GM19438 (cell line): Measurements from ENCODE around the gene MECR.

Source experiments
- ATAC-seq: cut with Tn5 transposase; IDR thresholded peaks from one replicate; pipeline ENCODE4 v1.9.1; 2021; ENCODE audit warnings: low read depth; ENCODE audit not compliant: unreplicated experiment

The MECR gene

DNA sequence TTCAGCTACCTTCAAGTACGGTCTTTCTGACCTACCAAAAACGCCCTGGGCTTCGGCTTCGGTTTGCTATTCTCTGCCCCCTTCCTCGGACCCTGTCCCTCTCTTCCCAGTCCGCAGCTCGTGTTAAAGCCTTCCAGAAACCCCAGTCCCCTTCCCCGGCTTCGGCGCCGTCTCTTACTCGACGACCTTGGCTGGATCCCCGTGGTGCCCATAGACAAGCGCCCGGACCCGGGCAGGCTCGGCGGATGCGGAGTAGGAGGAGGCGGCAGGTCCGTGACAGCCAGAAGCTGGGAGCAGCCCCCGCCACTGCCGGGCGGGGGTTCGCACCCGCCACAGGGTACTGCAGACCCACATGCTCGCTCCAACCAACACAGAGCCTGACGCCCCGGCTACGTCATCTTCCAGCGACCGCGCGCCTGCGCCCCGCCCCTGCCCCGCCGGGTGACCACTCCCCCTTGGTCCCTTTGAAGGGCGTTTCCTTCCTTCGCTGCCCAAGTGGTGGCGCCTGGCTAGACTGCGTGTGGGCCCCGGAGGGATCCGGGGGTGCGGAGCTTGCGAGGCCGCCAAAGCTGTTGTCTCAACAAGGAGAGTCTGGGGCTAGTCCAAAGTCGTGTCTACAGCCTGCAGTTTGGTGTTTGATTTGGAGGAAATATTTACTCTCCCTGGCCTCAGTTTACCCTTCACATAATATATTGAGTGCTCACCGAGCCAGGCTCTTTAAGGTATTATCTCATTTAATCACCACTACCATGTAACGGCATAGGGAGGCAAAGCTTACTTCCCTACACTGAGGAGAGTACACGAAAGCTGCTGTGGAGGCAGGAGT lies at the start of gene MECR:
Gene MECR, minus strand, starts transcription at position 382 of the 826 bp plus-strand sequence. Its CDS starts 28 bp downstream, at position 354.
- ATAC-seq = peak; percentile 79

DNA sequence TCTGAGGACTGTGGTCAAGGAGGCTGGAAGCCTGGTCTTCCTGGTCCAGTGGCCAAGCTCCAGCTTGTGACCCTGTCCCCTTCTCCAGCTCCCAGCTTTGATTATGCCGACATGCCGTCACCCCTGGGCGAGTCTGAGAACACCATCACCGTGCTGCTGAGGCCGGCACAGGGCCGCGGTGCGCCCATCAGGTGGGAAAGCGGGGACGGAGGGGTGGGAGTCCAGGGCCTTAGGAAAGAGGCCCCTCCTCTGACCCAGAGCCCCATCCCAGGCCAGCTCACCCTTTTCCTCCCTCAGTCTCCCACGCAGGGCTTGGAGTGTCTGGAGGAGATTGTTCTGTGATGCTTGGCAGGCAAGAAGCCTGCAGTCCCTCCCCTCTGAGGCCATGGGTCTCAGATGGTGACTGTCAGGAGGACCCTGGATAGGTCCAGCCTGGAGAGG lies 49.2 kb upstream of the MECR start:
- ATAC-seq = no peak

DNA sequence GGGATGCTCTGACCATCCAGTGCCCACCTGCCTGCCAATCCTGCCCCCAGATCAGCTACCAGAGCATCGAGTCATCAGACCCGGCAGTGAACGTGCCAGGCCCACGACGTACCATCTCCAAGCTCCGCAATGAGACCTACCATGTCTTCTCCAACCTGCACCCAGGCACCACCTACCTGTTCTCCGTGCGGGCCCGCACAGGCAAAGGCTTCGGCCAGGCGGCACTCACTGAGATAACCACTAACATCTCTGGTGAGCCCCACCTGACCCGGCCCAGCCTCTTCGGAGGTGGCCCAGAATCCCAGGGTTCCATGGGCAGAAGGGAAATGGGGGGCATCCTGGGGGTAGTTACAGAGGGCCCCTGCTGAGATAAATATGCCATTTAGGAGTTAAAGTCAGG lies 48.7 kb upstream of the MECR start:
- ATAC-seq = no peak

DNA sequence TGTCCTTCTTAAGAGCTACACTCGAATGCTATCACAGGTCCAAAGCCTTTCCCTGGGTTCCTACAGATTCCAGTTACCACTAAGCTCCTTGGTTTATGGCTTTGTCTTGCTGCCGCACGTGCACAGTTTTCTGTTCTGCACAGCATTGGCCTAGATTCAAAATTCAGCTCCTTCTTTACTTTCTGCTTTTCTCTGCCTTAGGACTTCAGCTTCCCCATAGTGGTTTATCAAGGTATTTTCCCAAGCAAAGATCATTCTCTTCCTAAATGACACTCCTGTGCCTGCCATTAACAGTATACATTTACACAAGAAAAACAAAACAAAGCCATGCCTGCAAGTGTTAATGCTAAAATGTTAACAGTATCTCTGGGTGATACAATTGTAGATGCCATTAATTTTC lies 47.4 kb upstream of the MECR start:
- ATAC-seq = no peak

DNA sequence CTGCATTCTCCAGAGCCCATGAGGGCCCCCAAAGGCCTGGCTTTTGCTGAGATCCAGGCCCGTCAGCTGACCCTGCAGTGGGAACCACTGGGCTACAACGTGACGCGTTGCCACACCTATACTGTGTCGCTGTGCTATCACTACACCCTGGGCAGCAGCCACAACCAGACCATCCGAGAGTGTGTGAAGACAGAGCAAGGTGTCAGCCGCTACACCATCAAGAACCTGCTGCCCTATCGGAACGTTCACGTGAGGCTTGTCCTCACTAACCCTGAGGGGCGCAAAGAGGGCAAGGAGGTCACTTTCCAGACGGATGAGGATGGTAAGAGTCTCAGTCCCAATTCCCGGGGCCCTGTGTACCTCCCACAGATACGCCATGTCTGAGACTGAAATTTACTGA lies 44.7 kb upstream of the MECR start:
- ATAC-seq = no peak

DNA sequence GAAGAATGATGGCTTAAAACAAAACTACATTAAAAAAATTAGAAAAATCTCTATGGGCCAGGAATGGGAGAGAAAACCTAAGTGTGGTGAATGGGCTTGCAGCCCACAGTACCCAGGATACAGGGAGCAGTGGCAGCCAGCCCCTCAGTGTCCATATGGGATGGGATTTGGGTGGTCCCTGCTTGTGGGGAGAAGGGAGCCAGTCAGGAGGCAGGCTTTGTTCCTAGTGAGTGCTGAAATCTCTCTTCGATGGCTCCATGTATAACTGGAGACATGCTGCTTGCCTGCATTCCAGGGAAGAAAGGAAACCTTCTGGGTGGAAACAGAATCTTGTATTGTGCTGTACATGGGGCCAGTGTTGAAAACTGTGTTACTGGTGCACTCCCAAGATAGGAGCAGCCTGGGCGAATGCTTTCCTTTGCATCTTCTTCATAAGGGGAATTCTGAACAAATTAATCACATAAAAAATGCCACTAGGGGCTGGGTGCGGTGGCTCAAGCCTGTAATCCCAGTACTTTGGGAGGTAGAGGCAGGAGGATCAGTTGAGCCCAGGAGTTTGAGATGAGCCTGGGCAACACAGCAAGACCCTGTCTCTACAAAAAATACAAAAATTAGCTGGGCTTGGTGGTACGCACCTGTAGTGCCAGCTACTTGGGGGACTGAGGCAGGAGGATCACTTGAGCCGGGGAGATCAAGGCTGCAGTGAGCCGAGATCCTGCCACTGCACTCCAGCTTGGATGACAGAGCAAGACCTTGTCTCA lies 41.6 kb upstream of the MECR start:
- no peak for ATAC-seq

DNA sequence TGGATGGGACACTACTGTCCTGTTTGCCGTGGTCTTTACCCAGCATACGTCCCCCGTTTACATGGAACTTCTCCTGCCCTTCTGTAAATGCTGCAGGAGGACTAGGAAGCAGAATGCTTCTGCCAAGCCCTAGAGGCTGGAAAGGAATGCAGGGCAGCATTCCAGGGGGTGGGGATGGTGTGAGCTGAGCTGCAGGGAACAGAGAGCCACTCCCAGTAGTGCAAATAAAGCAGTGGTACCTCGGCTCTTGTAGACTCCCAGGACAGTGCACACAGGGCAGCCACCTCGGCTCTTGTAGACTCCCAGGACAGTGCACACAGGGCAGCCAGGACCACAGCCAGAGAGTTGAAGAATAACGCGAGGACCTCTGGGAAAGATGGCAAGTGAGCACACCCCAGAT lies 41.0 kb upstream of the MECR start:
- ATAC-seq = no peak

DNA sequence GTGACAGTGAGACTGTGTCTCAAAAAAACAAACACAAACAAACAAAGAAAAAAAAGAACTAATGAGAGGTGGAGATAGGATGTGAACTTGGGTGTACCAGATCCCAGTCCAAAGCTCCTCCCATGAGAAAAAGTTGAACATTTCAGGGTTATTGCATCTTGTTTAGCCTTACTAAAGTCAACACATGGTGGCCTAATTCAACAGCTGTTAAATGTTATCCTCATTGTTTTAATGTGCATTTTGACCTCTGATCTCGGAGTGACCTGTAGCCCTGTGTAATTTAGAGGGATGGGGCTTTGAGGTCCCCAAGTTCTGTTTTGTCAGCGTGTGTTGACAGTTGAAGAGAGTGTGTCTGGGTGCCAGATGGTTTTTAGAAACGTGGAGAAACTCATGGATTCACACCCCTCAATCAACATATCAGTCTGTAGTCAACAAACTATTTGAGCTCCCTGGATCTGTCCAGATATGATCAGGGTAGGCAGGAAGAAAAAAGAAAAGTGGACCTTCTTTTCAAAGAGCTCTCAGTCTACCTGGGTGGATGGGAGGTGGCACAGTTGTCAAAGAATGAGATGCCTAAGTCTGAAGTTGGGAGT lies 40.3 kb upstream of the MECR start:
- no peak for ATAC-seq

GRCh38 chr1:29269382-29269781 lies 38.6 kb upstream of the MECR start:
- no peak for ATAC-seq

DNA sequence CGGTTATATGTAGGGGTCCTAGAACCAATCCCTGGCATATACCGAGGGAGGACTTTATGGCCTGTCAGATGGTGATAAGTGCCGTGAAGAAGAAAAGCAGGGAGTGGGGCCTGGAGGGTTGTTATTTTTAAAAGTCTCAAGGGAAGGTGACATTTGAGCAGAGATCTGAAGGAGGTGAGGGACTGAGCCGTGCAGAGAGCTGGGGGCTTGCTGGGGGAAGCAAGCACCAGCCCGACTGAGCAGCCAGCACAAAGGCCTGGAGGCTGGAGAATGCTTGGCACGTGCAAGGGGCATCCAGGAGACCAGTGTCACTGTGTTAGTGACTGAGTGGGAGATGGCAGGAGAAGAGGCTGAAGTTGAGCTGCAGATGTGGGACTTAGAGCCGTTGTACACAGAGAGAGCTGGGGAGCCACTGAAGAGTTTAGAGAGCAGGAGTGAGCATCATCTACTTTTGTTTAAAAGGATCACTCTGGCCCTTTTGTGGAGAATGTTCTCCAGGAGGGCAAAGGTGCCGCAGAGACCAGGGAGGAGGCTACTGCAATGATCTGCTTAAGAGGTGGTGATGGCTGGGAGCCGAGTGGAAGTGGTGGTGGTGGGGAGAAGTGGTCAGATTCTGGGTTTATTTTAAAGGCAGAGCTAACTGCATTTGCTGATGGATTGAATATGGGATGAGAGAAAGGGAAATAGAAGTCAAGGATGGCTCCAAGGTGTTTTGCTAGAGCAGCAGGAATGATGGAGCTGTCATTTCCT lies 36.8 kb upstream of the MECR start:
- ATAC-seq = no peak

GRCh38 chr1:29266912-29267311 lies 36.2 kb upstream of the MECR start:
- no peak for ATAC-seq

DNA sequence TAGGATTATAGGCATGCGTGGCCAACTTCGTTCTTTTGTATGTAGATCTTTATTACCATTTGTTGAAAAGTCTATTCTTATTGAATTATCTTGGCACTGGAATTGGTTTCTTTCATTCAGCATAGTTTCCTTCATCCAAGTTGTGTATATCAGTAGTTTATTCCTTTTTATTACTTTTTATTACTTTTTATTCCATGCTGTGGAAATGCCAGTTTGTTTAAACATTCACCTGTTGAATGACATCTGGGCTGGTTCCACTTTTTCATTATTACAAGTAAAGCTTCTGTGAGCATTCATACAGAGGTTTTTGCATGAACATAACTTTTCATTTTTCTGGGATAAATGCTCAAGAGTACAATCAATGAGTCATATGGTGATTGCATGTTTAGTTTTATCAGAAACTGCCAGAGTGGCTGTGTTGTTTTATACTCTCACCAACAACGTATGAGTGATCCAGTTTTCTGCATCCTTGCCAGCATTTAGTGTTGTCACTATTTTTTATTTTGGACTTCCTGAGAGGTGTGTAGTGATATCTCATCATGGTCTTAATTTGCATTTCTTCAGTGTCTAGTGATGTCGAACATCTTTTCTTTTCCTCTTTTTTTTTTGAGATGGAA lies 34.1 kb upstream of the MECR start:
- ATAC-seq = no peak

GRCh38 chr1:29260531-29260930 lies 29.8 kb upstream of the MECR start:
- ATAC-seq = no peak

GRCh38 chr1:29259802-29260441 lies 29.2 kb upstream of the MECR start:
- ATAC-seq = no peak

DNA sequence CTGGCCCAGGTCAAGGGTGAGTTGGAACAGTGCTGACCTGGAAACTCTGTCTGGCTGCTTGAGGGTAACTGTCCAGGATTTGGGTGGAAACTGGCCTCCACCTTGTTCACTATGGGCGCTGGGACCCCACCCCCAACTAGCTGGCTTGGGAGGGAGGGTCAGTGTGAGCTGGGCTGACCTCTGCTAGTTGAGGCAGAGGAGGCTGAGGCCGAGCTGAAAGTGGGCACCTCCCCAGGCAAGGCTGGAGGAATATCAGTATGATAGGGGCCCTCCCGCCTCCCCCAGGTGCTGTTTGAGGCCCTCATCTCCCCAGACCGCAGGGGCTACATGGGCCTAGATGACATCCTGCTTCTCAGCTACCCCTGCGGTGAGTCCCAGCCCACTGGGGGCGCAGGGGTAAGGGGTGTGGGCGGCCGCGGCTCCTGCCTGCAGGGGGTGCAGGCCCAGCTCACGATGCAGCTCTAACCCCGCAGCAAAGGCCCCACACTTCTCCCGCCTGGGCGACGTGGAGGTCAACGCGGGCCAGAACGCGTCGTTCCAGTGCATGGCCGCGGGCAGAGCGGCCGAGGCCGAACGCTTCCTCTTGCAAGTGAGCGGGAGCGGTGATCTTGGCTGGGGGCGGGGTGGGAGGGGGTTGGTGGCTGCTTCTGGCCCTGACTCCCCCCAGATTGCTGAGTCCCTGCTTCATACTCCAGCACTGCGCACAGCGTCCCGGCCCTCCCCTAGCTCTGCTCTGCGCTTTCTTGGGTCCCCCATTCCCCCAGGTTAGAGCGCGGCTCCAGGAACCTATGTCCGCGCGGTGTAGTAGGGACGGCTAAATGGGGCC lies 28.5 kb upstream of the MECR start:
- no peak for ATAC-seq

- no peak for ATAC-seq
Measured at GRCh38 chr1:29258189-29258975, 27.6 kb upstream of the MECR start.

DNA sequence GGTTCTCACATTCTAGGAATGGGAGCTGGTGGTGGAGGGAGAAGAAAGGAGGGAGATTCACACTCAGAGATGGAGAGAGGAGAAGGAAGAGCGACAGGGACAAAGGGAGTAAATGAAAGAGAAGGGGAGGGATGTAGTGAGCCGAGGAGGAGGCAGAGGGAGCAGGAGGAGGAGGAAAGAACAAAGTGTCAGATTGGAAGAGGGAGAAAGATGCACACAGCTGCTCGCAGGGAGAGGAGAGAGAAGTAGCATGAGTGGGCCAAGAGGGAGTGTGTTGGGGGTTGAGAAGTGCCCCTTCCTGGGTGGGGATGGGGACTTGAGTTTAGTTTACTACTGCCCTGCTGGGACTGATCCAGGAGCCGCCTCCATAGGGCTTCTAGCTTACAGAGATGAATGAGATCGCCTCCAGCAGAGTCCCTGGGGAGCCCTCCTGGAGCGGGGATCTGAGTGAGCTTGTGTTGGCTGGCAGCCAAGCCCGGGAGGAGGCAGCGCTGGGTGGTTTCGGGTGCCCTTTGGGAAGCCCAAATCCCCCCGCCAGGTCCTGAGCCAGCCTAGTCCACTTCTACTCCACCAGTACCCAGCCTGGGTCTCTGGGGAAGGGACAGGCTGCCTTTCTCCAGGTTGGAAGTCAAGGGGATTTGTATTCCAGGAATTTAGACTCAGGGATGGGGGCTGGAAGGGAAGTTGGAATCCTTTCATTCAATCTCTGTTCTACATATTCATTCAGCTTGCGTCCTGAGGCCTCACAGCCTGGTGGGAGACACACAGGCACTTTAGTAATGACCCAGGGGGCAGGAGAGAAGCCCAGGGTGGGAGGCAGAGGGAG lies 26.5 kb upstream of the MECR start:
- no peak for ATAC-seq
